SU-DHL-6 (cell line): ENCODE measurements around the gene SMARCA4.

ENCODE experiments used
- H2AFZ ChIP-seq: fragments of 200-600 bp; sonication (generic); 2 replicates; pipeline ENCODE4 v1.6.1; 2014; ENCODE audit warnings: low read depth, mild to moderate bottlenecking, moderate library complexity, mixed read lengths, antibody characterized with exemption, low read length; ENCODE audit not compliant: severe bottlenecking
- H3F3A ChIP-seq: fragments of 200-600 bp; shearing (Covaris generic); 2 replicates; pipeline ENCODE4 v1.6.0; 2016; ENCODE audit warnings: antibody characterized with exemption, mild to moderate bottlenecking; ENCODE audit not compliant: insufficient read depth
- H3K27ac ChIP-seq: fragments of 200-600 bp; sonication (generic); 2 replicates; pipeline ENCODE4 v1.5.1; 2016; ENCODE audit warnings: low read depth, mild to moderate bottlenecking, low read length, moderate library complexity, mixed read lengths
- H3K27me3 ChIP-seq: fragments of 200-600 bp; sonication (generic), shearing (Covaris generic); 2 replicates; pipeline ENCODE4 v1.6.0; 2014; ENCODE audit warnings: mild to moderate bottlenecking, low read length
- H3K36me3 ChIP-seq: fragments of 200-600 bp; sonication (generic); 2 replicates; pipeline ENCODE4 v1.6.1; 2014; ENCODE audit warnings: mild to moderate bottlenecking, low read length, mixed read lengths
- H3K4me2 ChIP-seq: fragments of 300-600, 200-600 bp; shearing (Covaris generic), sonication (generic); 2 replicates; pipeline ENCODE4 v1.6.0; 2014; ENCODE audit warnings: low read length, low read depth, mild to moderate bottlenecking; ENCODE audit not compliant: poor library complexity, severe bottlenecking
- H3K4me3 ChIP-seq: fragments of 200-600 bp; sonication (generic); 2 replicates; pipeline ENCODE4 v1.5.1; 2014; ENCODE audit warnings: antibody characterized with exemption, low read length, mild to moderate bottlenecking, mixed read lengths; ENCODE audit not compliant: insufficient read depth, poor library complexity, severe bottlenecking
- H3K79me2 ChIP-seq: fragments of 200-600 bp; sonication (generic); 2 replicates; pipeline ENCODE4 v1.6.1; 2014; ENCODE audit warnings: mild to moderate bottlenecking, low read length, moderate library complexity; ENCODE audit not compliant: insufficient read depth
- H3K9ac ChIP-seq: fragments of 200-600 bp; sonication (generic); 2 replicates; pipeline ENCODE4 v1.7.0; 2014; ENCODE audit warnings: mild to moderate bottlenecking, low read length
- H3K9me2 ChIP-seq: fragments of 200-600 bp; sonication (generic); replicated peaks from 2 replicates; pipeline ENCODE4 v1.6.1; 2014; ENCODE audit warnings: low read length; ENCODE audit not compliant: insufficient read depth
- H3K9me3 ChIP-seq: fragments of 200-600 bp; sonication (generic); 2 replicates; pipeline ENCODE4 v1.6.1; 2014; ENCODE audit warnings: low read length, mixed read lengths; ENCODE audit not compliant: insufficient read depth
- H4K20me1 ChIP-seq: fragments of 200-600 bp; sonication (generic); 2 replicates; pipeline ENCODE4 v1.6.1; 2014; ENCODE audit warnings: low read depth, mild to moderate bottlenecking, antibody characterized with exemption, low read length, moderate library complexity, mixed read lengths
- CTCF ChIP-seq: fragments of 200-600 bp; sonication (generic); IDR thresholded peaks from one replicate; pipeline ENCODE4 v1.5.1; 2017; ENCODE audit warnings: antibody characterized with exemption, mild to moderate bottlenecking, low read length, moderate library complexity; ENCODE audit not compliant: insufficient read depth, poor library complexity, severe bottlenecking
- EZH2phosphoT487 ChIP-seq: fragments of 200-600 bp; sonication (generic), shearing (Covaris generic); conservative IDR thresholded peaks from 2 replicates; pipeline ENCODE4 v1.6.1; 2018; ENCODE audit warnings: mild to moderate bottlenecking, antibody characterized with exemption, low read length, moderate library complexity, mixed read lengths

The SMARCA4 gene

GRCh38 chr19:10920781-10921180 lies 40.0 kb upstream of the SMARCA4 start:
- H3K27ac ChIP-seq = no peak overlapping the region
- H3K4me2 ChIP-seq = no peak overlapping the region
- no peaks in the 10 kb centered on the region for H3K36me3 ChIP-seq
- no peaks in the 10 kb centered on the region for H3K9me2 ChIP-seq
- no peaks in the 10 kb centered on the region for H3K9me3 ChIP-seq
- H3F3A ChIP-seq = 0 out of 2 replicates have a peak, but pooled peaks cover 4% of the 10 kb centered on the region
- H3K4me3 ChIP-seq = no peak overlapping the region
- no peaks in the 10 kb centered on the region for H3K79me2 ChIP-seq
- TF ChIP-seq CTCF (no peak), EZH2phosphoT487 (no peak)
- H4K20me1 ChIP-seq = no peaks in the 10 kb centered on the region
- no peak overlapping the region for H3K9ac ChIP-seq
- H3K27me3 ChIP-seq = no peaks in the 10 kb centered on the region
- H2AFZ ChIP-seq = no peak overlapping the region

GRCh38 chr19:10921199-10921909 lies 39.5 kb upstream of the SMARCA4 start:
- Histone ChIP-seq H3K4me3 (no peak overlapping the region), H4K20me1 (no peaks in the 10 kb centered on the region), H3K27me3 (no peaks in the 10 kb centered on the region), H3K4me2 (no peak overlapping the region), H3K9me3 (no peaks in the 10 kb centered on the region), H3K36me3 (no peaks in the 10 kb centered on the region), H3K9ac (no peak overlapping the region), H2AFZ (no peak overlapping the region), H3F3A (0 out of 2 replicates have a peak, but pooled peaks cover 4% of the 10 kb centered on the region), H3K27ac (no peak overlapping the region), H3K9me2 (no peaks in the 10 kb centered on the region), H3K79me2 (no peaks in the 10 kb centered on the region)
- no peak for TF ChIP-seq EZH2phosphoT487
- TF ChIP-seq CTCF = no peak

GRCh38 chr19:10921910-10922637 lies 38.8 kb upstream of the SMARCA4 start:
- Histone ChIP-seq H3K9me3 (no peaks in the 10 kb centered on the region), H3K4me3 (no peak overlapping the region), H3K27me3 (no peaks in the 10 kb centered on the region), H3K4me2 (no peak overlapping the region), H3K79me2 (no peaks in the 10 kb centered on the region), H3K27ac (no peak overlapping the region), H3F3A (0 out of 2 replicates have a peak, but pooled peaks cover 4% of the 10 kb centered on the region), H2AFZ (no peak overlapping the region), H3K36me3 (no peaks in the 10 kb centered on the region), H4K20me1 (no peaks in the 10 kb centered on the region), H3K9me2 (no peaks in the 10 kb centered on the region), H3K9ac (no peak overlapping the region)
- no peak for TF ChIP-seq EZH2phosphoT487

GRCh38 chr19:10922638-10923014 lies 38.2 kb upstream of the SMARCA4 start:
- Histone ChIP-seq H3K9me2 (no peaks in the 10 kb centered on the region), H3K9me3 (no peaks in the 10 kb centered on the region), H3K9ac (no peak overlapping the region), H4K20me1 (no peaks in the 10 kb centered on the region), H2AFZ (no peak overlapping the region), H3K79me2 (no peaks in the 10 kb centered on the region), H3K27ac (no peak overlapping the region), H3K4me3 (no peak overlapping the region), H3K4me2 (no peak overlapping the region), H3F3A (0 out of 2 replicates have a peak, but pooled peaks cover 7% of the 10 kb centered on the region), H3K36me3 (no peaks in the 10 kb centered on the region), H3K27me3 (no peaks in the 10 kb centered on the region)
- no peak for TF ChIP-seq CTCF
- no peak for TF ChIP-seq EZH2phosphoT487
